ENCODE data around the gene TRAPPC12.
"Not testable (repeated sequence)": the region's sequence is repeated elsewhere in the genome, so short reads cannot be mapped to it uniquely, and the experiment has no call there.

The TRAPPC12 gene

GRCh38 chr2:3369340-3370181, 9.9 kb upstream of the TRAPPC12 start:
- not testable (repeated sequence) for DNase-seq

- DNase-seq: no peak
Observed at GRCh38 chr2:3376821-3377220, 2.7 kb upstream of the TRAPPC12 start.

- DNase-seq: peak in 1 of 2 donors; percentile 47
Observed at GRCh38 chr2:3377279-3377611, 2.2 kb upstream of the TRAPPC12 start.

DNA sequence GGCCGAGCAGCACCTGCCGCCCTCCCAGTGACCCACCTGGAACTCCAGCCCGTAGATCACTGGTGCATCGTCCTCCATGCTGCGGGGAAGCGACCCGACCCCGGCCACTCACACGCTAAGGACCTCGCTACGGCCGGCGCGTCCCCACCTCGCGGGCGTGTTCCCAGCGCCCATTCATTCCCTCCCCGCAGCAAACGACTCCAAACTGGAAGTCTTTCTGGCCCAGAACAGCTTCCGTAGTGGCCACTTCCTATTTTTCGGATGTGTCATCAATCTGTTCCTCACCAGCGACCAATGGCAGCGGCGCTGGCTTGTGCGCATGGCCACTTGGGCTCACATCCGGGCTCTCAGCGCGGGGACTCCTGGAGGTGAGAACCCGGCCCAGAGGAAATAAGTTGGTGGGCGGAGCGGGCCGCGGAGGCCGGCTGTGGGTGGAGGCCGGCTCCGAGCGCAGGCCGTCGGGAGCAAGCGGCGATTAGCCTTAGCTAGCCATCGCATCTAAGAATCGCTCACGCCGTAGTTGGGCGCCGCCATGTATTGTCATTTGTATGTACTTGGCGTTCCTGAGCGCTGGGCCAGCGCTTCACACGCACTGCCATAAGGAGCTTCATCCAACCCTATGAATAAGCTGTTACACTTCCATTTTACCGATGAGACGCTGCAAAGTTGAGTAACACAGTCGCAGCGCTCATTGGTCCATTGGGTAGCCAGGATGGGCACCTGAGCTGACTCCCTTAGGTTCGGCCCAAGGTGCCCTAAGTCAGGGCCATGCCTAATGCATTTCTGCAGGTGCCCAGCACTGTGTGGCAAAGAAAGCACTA, 1.7 kb upstream of the TRAPPC12 start, which contains the start of gene EIPR1:
Gene EIPR1, minus strand, starts transcription at position 207 of the 821 bp plus-strand sequence. Its CDS starts 129 bp downstream, at position 78.
- peak; percentile 90 to 98 for DNase-seq

- no peak for DNase-seq
Observed at GRCh38 chr2:3379339-3379646, 201 bp upstream of the TRAPPC12 start.

DNA sequence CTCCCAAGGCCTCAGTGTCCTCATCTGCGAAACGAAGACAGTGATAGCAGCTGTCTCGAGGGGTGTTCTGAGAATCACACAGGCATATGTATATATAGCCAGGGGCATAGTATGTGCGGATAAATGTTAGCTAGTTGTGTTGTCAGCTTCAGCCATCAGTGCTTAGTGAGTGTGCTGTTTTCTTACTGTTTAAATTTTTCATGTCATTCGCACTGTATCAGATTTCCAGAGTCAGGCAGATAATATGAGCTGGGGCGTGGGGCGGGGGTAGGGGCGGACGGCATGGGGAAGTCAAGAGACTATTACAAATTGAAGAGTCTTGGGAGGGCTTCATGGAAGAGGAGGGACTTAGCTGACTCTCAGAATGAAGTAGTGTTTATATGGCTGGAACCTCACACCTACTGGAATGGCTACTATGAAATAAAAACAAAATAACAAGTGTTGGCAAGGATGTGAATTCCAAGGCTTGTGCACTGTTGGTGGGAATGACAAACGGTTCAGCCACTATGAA, 7.0 kb downstream of the TRAPPC12 start:
- no peak for DNase-seq

GRCh38 chr2:3387011-3387410, 7.5 kb downstream of the TRAPPC12 start:
- no peak for DNase-seq

GRCh38 chr2:3387644-3388411, 8.3 kb downstream of the TRAPPC12 start:
- no peak for DNase-seq

- no peak for DNase-seq
Observed at GRCh38 chr2:3388412-3388738, 8.9 kb downstream of the TRAPPC12 start.

- no peak for DNase-seq
Observed at GRCh38 chr2:3389193-3389592, 9.7 kb downstream of the TRAPPC12 start.

- no peak for DNase-seq
Observed at GRCh38 chr2:3390041-3390440, 10.5 kb downstream of the TRAPPC12 start.

DNA sequence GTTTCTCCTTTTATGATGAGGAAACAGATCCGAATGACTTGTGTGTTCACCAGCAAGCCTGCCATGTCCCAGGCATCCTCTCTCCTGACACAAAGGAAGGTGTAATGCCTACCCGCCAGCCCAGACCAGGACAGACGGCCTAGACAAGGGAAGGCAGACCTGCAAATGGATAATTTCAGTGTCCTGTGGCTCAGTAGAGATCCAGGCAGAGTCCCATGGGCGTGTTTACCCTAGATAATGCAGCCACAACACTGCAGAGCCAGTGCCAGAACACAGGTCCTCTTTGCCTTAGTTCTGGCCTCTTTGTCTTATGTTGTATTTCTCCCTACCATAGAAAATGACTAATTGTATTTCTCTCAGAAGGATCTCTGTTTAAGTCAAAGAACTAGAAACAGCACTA, 12.7 kb downstream of the TRAPPC12 start:
- no peak for DNase-seq

- DNase-seq: no peak
Observed at GRCh38 chr2:3396920-3397559, 17.5 kb downstream of the TRAPPC12 start.

- no peak for DNase-seq
Observed at GRCh38 chr2:3398857-3399256, 19.4 kb downstream of the TRAPPC12 start.

DNA sequence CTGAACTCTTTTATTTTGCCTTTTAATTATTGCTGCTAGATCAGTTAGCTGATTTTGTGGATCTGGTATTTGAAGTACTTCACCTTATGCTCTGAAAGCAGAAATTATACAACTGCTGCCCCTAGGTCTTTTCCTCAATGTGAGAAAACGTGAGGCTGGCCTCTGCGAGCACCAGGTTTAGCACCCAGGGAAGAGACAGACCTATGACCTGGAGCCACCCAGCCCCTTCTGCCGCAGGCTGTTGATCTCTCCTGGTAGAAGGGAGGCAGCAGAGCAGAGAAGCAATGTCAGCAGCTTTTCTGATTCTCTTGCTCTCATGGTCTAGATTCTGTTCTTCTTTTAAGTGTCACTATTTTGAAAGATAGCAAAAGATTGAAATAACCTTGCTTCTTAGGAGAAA, 19.9 kb downstream of the TRAPPC12 start:
- no peak for DNase-seq

GRCh38 chr2:3399829-3400228, 20.3 kb downstream of the TRAPPC12 start:
- peak; percentile 76 to 90 for DNase-seq

GRCh38 chr2:3403587-3404334, 24.3 kb downstream of the TRAPPC12 start:
- DNase-seq: no peak

DNA sequence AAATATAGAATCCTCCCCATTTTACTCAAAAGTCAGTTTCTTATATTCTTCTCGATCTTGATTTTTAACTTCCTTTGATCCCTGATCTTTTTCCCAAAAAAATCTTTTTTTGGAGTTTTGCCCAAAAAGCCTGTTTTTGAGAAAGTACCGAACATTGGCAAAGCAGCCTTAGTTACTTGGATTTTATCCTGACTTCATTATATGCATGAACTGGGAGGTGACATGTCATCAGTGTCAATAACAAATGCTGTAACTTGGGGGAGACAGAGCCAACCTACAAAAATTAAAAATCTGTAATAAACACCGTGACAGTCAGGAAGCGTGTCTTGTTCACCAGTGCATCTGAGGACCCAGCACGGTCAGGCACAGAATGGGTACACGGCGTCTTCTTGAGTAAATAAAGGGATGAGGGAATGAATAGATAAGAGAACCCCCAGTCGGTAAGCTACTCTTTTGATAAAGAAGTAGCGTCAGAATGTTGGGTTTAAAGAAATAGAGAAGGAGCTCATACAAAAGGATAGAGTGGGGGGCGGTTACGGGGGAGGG, 24.9 kb downstream of the TRAPPC12 start:
- no peak for DNase-seq

GRCh38 chr2:3405307-3405706, 25.8 kb downstream of the TRAPPC12 start:
- no peak for DNase-seq

GRCh38 chr2:3405876-3406275, 26.4 kb downstream of the TRAPPC12 start:
- no peak for DNase-seq

DNA sequence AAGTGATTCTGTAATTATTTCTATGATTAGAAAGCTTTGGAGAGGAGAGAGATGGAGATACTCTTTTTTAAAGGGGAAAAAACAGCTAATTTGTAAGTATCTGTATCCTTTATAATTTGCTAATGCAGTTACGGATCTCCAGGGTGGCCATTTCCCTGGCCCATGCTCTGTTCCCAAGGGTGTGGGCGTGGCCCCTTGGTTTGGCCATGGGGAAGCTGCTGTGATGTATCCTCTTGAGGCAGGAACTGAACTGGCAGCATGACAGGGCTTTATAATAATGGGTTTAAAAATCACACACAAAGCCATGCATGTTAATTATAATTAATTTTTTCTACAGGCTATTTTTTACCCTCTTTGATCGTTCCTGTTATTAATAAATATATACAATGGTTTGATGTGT, 27.0 kb downstream of the TRAPPC12 start:
- no peak for DNase-seq

DNA sequence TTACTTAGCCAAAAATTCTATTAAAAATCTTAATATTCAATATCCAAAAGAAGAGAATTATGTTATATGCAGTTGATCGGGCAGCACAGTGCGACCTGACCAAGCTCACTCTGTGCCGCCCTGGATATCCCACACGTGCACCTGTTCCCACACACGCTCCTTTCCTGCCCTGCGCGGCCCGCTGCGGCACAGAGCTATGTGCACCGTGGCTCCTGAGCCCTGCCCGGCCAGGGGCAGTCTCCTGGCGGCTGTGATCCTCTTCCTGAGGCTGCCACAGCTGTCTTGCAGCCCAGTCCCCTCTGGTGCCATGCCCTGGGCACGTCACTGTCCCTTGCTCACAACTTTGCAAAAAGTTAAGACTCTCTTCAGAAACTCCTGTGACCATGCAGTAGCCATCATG, 29.3 kb downstream of the TRAPPC12 start:
- DNase-seq: no peak

Data from hippocampal formation (tissue), 2 donors.